GM12878 (cell line): ENCODE data around the gene ALB. TPM values are rescaled to one million over a fixed set of nuclear protein-coding genes. Genes with fewer than 3 reads are reported as not detected.

ENCODE experiments used
- ATAC-seq: fragments of 200-7000 bp; cut with Tn5 transposase; 3 replicates; pipeline ENCODE4 v1.9.1; 2020; ENCODE audit warnings: mild to moderate bottlenecking, moderate library complexity
- BruUV-seq: library from RNA; stranded (reverse); fragments of 400-500 nt; replicated peaks from 2 replicates; lab custom pipeline; 2021; lab: Mats Ljungman, UMichigan
- CTCF ChIA-PET: fragments of 300-600 bp; sonication (Branson Sonifier 250); formaldehyde crosslinking; extraction: SDS; loops from one replicate; lab custom pipeline; 2021; ENCODE audit warnings: inconsistent platforms; lab: Yijun Ruan, JAX
- POLR2A ChIA-PET: fragments of 350-600 bp; formaldehyde crosslinking; extraction: SDS; loops from one replicate; lab custom pipeline; 2021; ENCODE audit warnings: inconsistent platforms; lab: Charles Lee
- RAD21 ChIA-PET: fragments of 300-600 bp; sonication (Branson Sonifier 250); formaldehyde crosslinking; loops from one replicate; lab custom pipeline; 2023; ENCODE audit warnings: antibody characterized with exemption; ENCODE audit not compliant: unreplicated experiment; lab: Charles Lee
- SMC1A ChIA-PET: fragments of 300-600 bp; sonication (Branson Sonifier 250); formaldehyde crosslinking; loops from one replicate; lab custom pipeline; 2023; ENCODE audit not compliant: unreplicated experiment, uncharacterized antibody; lab: Charles Lee
- DNase-seq: peaks from one replicate; pipeline ENCODE4 v3.0.0-alpha.2; 2011; ENCODE audit warnings: low read depth, low spot score
- FAIRE-seq: peaks from 3 replicates; lab custom pipeline; 2011; peaks lifted over from hg19 to GRCh38; lab: Jason Lieb, UNC
- H2AFZ ChIP-seq: 2 replicates; pipeline ENCODE4 v1.6.0; 2011; ENCODE audit warnings: low read depth, low read length, control low read depth; ENCODE audit not compliant: control insufficient read depth
- H3K27ac ChIP-seq: 2 replicates; pipeline ENCODE4 v1.5.1; 2011; ENCODE audit warnings: control low read depth; ENCODE audit not compliant: control insufficient read depth, insufficient read depth
- H3K27me3 ChIP-seq, 2 experiments: replicated peaks in 1 of 2; 2 replicates each; pipeline versions ENCODE4 v1.6.0 to v1.6.1; 2011; ENCODE audit warnings: low read length in 1 of 2; ENCODE audit not compliant: control insufficient read depth in 2 of 2, insufficient read depth in 2 of 2
- H3K36me3 ChIP-seq, 2 experiments: 2 replicates each; pipeline ENCODE4 v1.5.1; 2011; ENCODE audit warnings: low read length in 1 of 2; ENCODE audit not compliant: control insufficient read depth in 2 of 2, insufficient read depth in 2 of 2
- H3K4me1 ChIP-seq: 2 replicates; pipeline ENCODE4 v1.6.1; 2011; ENCODE audit warnings: mild to moderate bottlenecking, low read length, moderate library complexity, mixed read lengths; ENCODE audit not compliant: control insufficient read depth, insufficient read depth
- H3K4me2 ChIP-seq: 2 replicates; pipeline ENCODE4 v1.6.0; 2011; ENCODE audit warnings: control low read depth; ENCODE audit not compliant: control insufficient read depth, insufficient read depth
- H3K4me3 ChIP-seq: fragments of 200-600 bp; sonication (generic); 2 replicates; pipeline ENCODE4 v1.5.1; 2016
- H3K79me2 ChIP-seq: 2 replicates; pipeline ENCODE4 v1.6.0; 2011; ENCODE audit warnings: low read length; ENCODE audit not compliant: control insufficient read depth, insufficient read depth
- H3K9ac ChIP-seq: 2 replicates; pipeline ENCODE4 v1.8.0; 2011; ENCODE audit warnings: low read length, control low read depth, mixed read lengths; ENCODE audit not compliant: control insufficient read depth, insufficient read depth
- H3K9me3 ChIP-seq: replicated peaks from 3 replicates; pipeline ENCODE4 v1.5.1; 2011; ENCODE audit warnings: mild to moderate bottlenecking, low read length; ENCODE audit not compliant: control insufficient read depth, insufficient read depth
- H4K20me1 ChIP-seq: 2 replicates; pipeline ENCODE4 v1.6.0; 2011; ENCODE audit not compliant: control insufficient read depth, insufficient read depth
- BCLAF1 ChIP-seq: fragments of 450-650 bp; IDR thresholded peaks from 2 replicates; pipeline ENCODE4 v1.6.1; 2017; ENCODE audit warnings: antibody characterized with exemption, mild to moderate bottlenecking, moderate library complexity
- CTCF ChIP-seq, 3 experiments: IDR thresholded peaks in 2 of 3; conservative IDR thresholded peaks in 1 of 3; 2 replicates each; pipeline ENCODE4 v1.5.1; 2011; ENCODE audit warnings: low read depth in 3 of 3, low read length in 3 of 3, mild to moderate bottlenecking in 3 of 3, control low read depth in 2 of 3, moderate library complexity in 2 of 3, inconsistent platforms in 1 of 3, mixed read lengths in 1 of 3; ENCODE audit not compliant: control insufficient read depth in 2 of 3, insufficient read depth in 1 of 3; ENCODE audit errors: extremely low read depth in 1 of 3
- FOXK2 ChIP-seq: fragments of 450-650 bp; IDR thresholded peaks from 2 replicates; pipeline ENCODE4 v1.6.1; 2017; ENCODE audit warnings: mild to moderate bottlenecking, moderate library complexity
- SUPT20H ChIP-seq: IDR thresholded peaks from 2 replicates; pipeline ENCODE4 v1.6.1; 2011; ENCODE audit warnings: low read depth, mild to moderate bottlenecking, low read length, moderate library complexity, borderline replicate concordance; ENCODE audit not compliant: control insufficient read depth
- TCF3 ChIP-seq: IDR thresholded peaks from 2 replicates; pipeline ENCODE4 v1.6.1; 2012; ENCODE audit warnings: low read depth, mild to moderate bottlenecking, low read length, borderline replicate concordance; ENCODE audit not compliant: insufficient read depth
- WGBS: methylation state at CpG from one replicate; pipeline ENCODE4 v1.1.6; 2016; ENCODE audit warnings: low lambda C conversion rate; ENCODE audit not compliant: insufficient replicate concordance, insufficient coverage; ENCODE audit errors: missing lambda C conversion rate; 5-methylcytosine and 5-hydroxymethylcytosine counted together
- in situ Hi-C: fragments of 300-500 bp; cut with MboI; formaldehyde crosslinking; loops from 9 replicates; pipeline ENCODE4 v1.14.3; 2018; ENCODE audit warnings: mixed read lengths
- intact Hi-C: fragments of 100-400 bp; cut with micrococcal nuclease; formaldehyde crosslinking; loops from one replicate; pipeline ENCODE4 v1.14.2; 2022; ENCODE audit not compliant: unreplicated experiment
- polyA plus RNA-seq, 11 experiments: library from polyadenylated mRNA; depleted of rRNA in 4 of 11; unstranded in 6 of 11; stranded (reverse) in 5 of 11; fragments of >200 nt; fragmentation: Nextera tagmentation in 4 of 11; fragmentation: Illumina TruSeq in 1 of 11; extraction: Ambion mirVana in 4 of 11; extraction: Trizol in 1 of 11; gene quantifications; 1 replicate in 1 of 11; 2 replicates in 10 of 11; pipeline versions ENCODE4 v1.2.1 to v1.2.3, GENCODE V29; 2011 to 2016; ENCODE audit warnings: inconsistent platforms in 2 of 11, missing spikeins in 2 of 11, low read depth in 1 of 11
- total RNA-seq, 4 experiments: library from RNA; depleted of rRNA in 3 of 4; stranded (reverse); fragments of >200 nt in 3 of 4; fragmentation: Illumina TruSeq in 1 of 4; extraction: Trizol in 1 of 4; gene quantifications; 2 replicates each; pipeline versions ENCODE4 v1.2.1 to v1.2.3, GENCODE V29; 2013 to 2021
- TF ChIP-seq, protein P1 (sequence below): fragments of 450-650 bp; IDR thresholded peaks from 2 replicates; pipeline ENCODE4 v1.6.1; 2018; ENCODE audit warnings: mild to moderate bottlenecking, low read depth, moderate library complexity; ENCODE audit not compliant: partially characterized antibody
- TF ChIP-seq, protein P2 (sequence below): fragments of 450-650 bp; IDR thresholded peaks from 2 replicates; pipeline ENCODE4 v1.6.1; 2017; ENCODE audit warnings: mild to moderate bottlenecking, moderate library complexity

The ALB gene
- total and polyA plus RNA-seq, 10 of the 15 experiments (the other 5 are each of a cell fraction or from before 2014, with no cell fraction given): 0.05 to 29.0 TPM; not detected in 8

- TF ChIP-seq, protein P1, sequence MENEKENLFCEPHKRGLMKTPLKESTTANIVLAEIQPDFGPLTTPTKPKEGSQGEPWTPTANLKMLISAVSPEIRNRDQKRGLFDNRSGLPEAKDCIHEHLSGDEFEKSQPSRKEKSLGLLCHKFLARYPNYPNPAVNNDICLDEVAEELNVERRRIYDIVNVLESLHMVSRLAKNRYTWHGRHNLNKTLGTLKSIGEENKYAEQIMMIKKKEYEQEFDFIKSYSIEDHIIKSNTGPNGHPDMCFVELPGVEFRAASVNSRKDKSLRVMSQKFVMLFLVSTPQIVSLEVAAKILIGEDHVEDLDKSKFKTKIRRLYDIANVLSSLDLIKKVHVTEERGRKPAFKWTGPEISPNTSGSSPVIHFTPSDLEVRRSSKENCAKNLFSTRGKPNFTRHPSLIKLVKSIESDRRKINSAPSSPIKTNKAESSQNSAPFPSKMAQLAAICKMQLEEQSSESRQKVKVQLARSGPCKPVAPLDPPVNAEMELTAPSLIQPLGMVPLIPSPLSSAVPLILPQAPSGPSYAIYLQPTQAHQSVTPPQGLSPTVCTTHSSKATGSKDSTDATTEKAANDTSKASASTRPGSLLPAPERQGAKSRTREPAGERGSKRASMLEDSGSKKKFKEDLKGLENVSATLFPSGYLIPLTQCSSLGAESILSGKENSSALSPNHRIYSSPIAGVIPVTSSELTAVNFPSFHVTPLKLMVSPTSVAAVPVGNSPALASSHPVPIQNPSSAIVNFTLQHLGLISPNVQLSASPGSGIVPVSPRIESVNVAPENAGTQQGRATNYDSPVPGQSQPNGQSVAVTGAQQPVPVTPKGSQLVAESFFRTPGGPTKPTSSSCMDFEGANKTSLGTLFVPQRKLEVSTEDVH: no peak
- TF ChIP-seq CTCF (IDR thresholded peaks at IDR 0.05 in 2 of 3, conservative IDR thresholded peaks at IDR 0.05 in 1 of 3; ENCODE audit: control insufficient read depth in 2 of 3, extremely low read depth in 1 of 3, insufficient read depth in 1 of 3, low read depth in 3 of 3, low read length in 3 of 3): no peak
- TF ChIP-seq, all 136 proteins: peak for 0
Measured at GRCh38 chr4:73426666-73427065, 22.6 kb downstream of the ALB start (continued).

DNA sequence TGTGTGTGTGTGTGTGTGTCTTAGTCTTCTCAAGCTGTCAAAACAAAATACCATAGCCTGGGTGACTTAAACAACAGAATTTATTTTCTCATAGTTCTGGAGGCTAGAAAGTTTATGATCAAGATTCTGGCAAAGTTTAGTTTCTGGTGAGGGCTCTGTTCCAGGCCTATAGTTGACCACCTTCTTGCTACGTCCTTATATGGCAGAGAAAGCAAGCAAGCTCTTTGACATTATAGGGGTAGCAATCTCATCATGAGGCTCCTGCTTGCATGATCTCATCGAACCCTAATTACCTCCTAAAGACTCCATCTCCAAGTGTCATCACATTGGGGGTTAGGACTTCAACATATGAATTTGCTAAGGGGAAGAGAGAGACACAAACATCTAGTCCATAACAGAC, 25.0 kb downstream of the ALB start:
- Histone ChIP-seq H3K79me2 (no peaks in the 10 kb centered on the region), H2AFZ (no peak overlapping the region), H3K9ac (no peak overlapping the region), H3K4me3 (no peak overlapping the region), H3K9me3 (no peaks in the 10 kb centered on the region), H3K27me3 (no peaks in the 10 kb centered on the region), H4K20me1 (no peaks in the 10 kb centered on the region), H3K27ac (no peak overlapping the region), H3K36me3 (no peaks in the 10 kb centered on the region), H3K4me1 (no peaks in the 10 kb centered on the region), H3K4me2 (no peak overlapping the region)
- DNase-seq (no peak), FAIRE-seq (no peak), ATAC-seq (no peak)
- no TSS peak for BruUV-seq
- WGBS: 8% methylated on average over 2 of the region's 2 CpGs
- ChIA-PET RAD21 (no interaction called here), CTCF (interaction anchor here (1.0 to 1.5 kb wide), 2 partner anchors 14 to 17 kb away, joined by 3 to 7 read pairs; no protein-coding TSS in a partner anchor), SMC1A (interaction anchor here (1.6 kb wide), 1 partner anchor 10 kb away, joined by 7 read pairs; no protein-coding TSS in a partner anchor), POLR2A (no interaction called here)
- intact Hi-C loops: no loop called here
- in situ Hi-C loops: no loop called here
- TF ChIP-seq, protein P2, sequence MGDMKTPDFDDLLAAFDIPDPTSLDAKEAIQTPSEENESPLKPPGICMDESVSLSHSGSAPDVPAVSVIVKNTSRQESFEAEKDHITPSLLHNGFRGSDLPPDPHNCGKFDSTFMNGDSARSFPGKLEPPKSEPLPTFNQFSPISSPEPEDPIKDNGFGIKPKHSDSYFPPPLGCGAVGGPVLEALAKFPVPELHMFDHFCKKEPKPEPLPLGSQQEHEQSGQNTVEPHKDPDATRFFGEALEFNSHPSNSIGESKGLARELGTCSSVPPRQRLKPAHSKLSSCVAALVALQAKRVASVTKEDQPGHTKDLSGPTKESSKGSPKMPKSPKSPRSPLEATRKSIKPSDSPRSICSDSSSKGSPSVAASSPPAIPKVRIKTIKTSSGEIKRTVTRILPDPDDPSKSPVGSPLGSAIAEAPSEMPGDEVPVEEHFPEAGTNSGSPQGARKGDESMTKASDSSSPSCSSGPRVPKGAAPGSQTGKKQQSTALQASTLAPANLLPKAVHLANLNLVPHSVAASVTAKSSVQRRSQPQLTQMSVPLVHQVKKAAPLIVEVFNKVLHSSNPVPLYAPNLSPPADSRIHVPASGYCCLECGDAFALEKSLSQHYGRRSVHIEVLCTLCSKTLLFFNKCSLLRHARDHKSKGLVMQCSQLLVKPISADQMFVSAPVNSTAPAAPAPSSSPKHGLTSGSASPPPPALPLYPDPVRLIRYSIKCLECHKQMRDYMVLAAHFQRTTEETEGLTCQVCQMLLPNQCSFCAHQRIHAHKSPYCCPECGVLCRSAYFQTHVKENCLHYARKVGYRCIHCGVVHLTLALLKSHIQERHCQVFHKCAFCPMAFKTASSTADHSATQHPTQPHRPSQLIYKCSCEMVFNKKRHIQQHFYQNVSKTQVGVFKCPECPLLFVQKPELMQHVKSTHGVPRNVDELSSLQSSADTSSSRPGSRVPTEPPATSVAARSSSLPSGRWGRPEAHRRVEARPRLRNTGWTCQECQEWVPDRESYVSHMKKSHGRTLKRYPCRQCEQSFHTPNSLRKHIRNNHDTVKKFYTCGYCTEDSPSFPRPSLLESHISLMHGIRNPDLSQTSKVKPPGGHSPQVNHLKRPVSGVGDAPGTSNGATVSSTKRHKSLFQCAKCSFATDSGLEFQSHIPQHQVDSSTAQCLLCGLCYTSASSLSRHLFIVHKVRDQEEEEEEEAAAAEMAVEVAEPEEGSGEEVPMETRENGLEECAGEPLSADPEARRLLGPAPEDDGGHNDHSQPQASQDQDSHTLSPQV: no peak
- no peak for TF ChIP-seq BCLAF1
- no peak for TF ChIP-seq SUPT20H
- no peak for TF ChIP-seq FOXK2
- no peak for TF ChIP-seq TCF3
